ENCODE measurements around the gene NRG3. TPM values are rescaled to one million over a fixed set of nuclear protein-coding genes. Genes with fewer than 3 reads are reported as not detected.

Gene NRG3
- total and polyA plus RNA-seq, 2 of the 8 experiments (the other 6 are each of a cell fraction or from before 2014, with no cell fraction given) = 4.2 to 5.0 TPM

- no peak overlapping the region for H2BK20ac ChIP-seq (ENCODE audit: low read length)
- FAIRE-seq = no peak
- H2AK5ac ChIP-seq (ENCODE audit: low read depth, low read length) = no peak overlapping the region
- no peak overlapping the region for H4K5ac ChIP-seq (ENCODE audit: insufficient read length, low read depth, low read length)
- H3K23me2 ChIP-seq (ENCODE audit: low read depth, low read length) = no peaks in the 10 kb centered on the region
- no peak overlapping the region for H3K4me3 ChIP-seq (ENCODE audit: extremely low read depth in 1 of 4, insufficient read depth in 2 of 4, low read depth in 3 of 4, low read length in 4 of 4)
- no peaks in the 10 kb centered on the region for H3K9me3 ChIP-seq (ENCODE audit: insufficient read depth in 2 of 2, low read depth in 1 of 2, low read length in 1 of 2)
- no peak overlapping the region for H3K56ac ChIP-seq (replicated peaks; ENCODE audit: insufficient read length, low read depth, low read length)
- no peaks in the 10 kb centered on the region for H3K27me3 ChIP-seq (replicated peaks in 1 of 4; ENCODE audit: control insufficient read depth in 3 of 4, extremely low read depth in 1 of 4, insufficient read depth in 3 of 4, low read length in 3 of 4)
- H2AFZ ChIP-seq (ENCODE audit: low read length) = no peak overlapping the region
- no peak overlapping the region for H3K18ac ChIP-seq (ENCODE audit: extremely low read depth, low read length)
- no peak overlapping the region for H2BK12ac ChIP-seq (ENCODE audit: low read depth, low read length)
- no peak overlapping the region for H2BK15ac ChIP-seq (ENCODE audit: low read length)
- POLR2A ChIA-PET (ENCODE audit: partially characterized antibody) = no interaction called here
- H4K91ac ChIP-seq (replicated peaks; ENCODE audit: insufficient read length, low read length) = no peak overlapping the region
- no peaks in the 10 kb centered on the region for H3K4me1 ChIP-seq (replicated peaks in 1 of 4; ENCODE audit: control insufficient read depth in 3 of 4, insufficient read depth in 4 of 4, low read length in 3 of 4)
- no peak overlapping the region for H4K8ac ChIP-seq (ENCODE audit: extremely low read depth, insufficient read depth, low read length)
- no peak overlapping the region for H2BK5ac ChIP-seq (ENCODE audit: low read depth, low read length)
- CTCF ChIA-PET (ENCODE audit: partially characterized antibody) = no interaction called here
- no peaks in the 10 kb centered on the region for H3K79me2 ChIP-seq (ENCODE audit: control insufficient read depth in 1 of 2, insufficient read depth in 2 of 2, low read length in 2 of 2)
- no peak overlapping the region for H3K4ac ChIP-seq (replicated peaks; ENCODE audit: insufficient read length, low read depth, low read length)
- no peaks in the 10 kb centered on the region for H4K20me1 ChIP-seq (replicated peaks in 1 of 2; ENCODE audit: control insufficient read depth in 1 of 2, insufficient read depth in 2 of 2, low read length in 2 of 2)
- TF ChIP-seq SUZ12 (IDR thresholded peaks at IDR 0.05; ENCODE audit: low read length) (no peak), JUND (IDR thresholded peaks at IDR 0.05; ENCODE audit: low read length) (no peak), TAF1 (IDR thresholded peaks at IDR 0.05; ENCODE audit: low read depth, low read length) (no peak)
- 77% methylated on average over 2 of the region's 2 CpGs; no CpG with 5 or more reads in 1 of the 2 experiments for WGBS, 2 experiments (ENCODE audit: extremely low coverage in 1 of 2, insufficient coverage in 1 of 2, insufficient read length in 1 of 2, insufficient replicate concordance in 2 of 2, low coverage in 1 of 2, low lambda C conversion rate in 2 of 2, missing lambda C conversion rate in 1 of 2)
- no peaks in the 10 kb centered on the region for H3K36me3 ChIP-seq (ENCODE audit: control insufficient read depth in 2 of 4, insufficient read depth in 4 of 4, low read length in 3 of 4)
- H3K9ac ChIP-seq (replicated peaks in 1 of 4; ENCODE audit: extremely low read depth in 1 of 4, low read depth in 3 of 4, low read length in 3 of 4) = no peak overlapping the region
- no peak for DNase-seq (ENCODE audit: low read depth in 1 of 2, low spot score in 2 of 2)
- no peak overlapping the region for H3K4me2 ChIP-seq (ENCODE audit: insufficient read depth in 1 of 2, low read depth in 2 of 2, low read length in 2 of 2)
- no peak overlapping the region for H2BK120ac ChIP-seq (replicated peaks; ENCODE audit: low read depth, low read length)
- no peak overlapping the region for H3K14ac ChIP-seq (ENCODE audit: insufficient read length)
- H3K23ac ChIP-seq (ENCODE audit: insufficient read length) = no peak overlapping the region
- H3K27ac ChIP-seq (ENCODE audit: low read depth, low read length) = no peak overlapping the region
- no peaks in the 10 kb centered on the region for H3K79me1 ChIP-seq (ENCODE audit: low read depth, low read length)
Observed at GRCh38 chr10:82409671-82410070, 534.7 kb downstream of the NRG3 start.
